WERI-Rb-1 (cell line): ENCODE results near the gene AMBRA1.

Experiments
- DNase-seq: peaks from one replicate; pipeline ENCODE4 v3.0.0-alpha.2; 2020
- H3K27ac ChIP-seq: fragments of 250-450 bp; sonication (Bioruptor Pico); 2 replicates; pipeline ENCODE4 v1.5.1; 2020; ENCODE audit warnings: mild to moderate bottlenecking, moderate library complexity
- H3K27me3 ChIP-seq: fragments of 250-450 bp; sonication (Bioruptor Pico); 2 replicates; pipeline ENCODE4 v1.5.1; 2021; ENCODE audit warnings: mild to moderate bottlenecking, low read depth, moderate library complexity; ENCODE audit not compliant: insufficient read depth, severe bottlenecking
- H3K36me3 ChIP-seq: fragments of 250-450 bp; sonication (Bioruptor Pico); 2 replicates; pipeline ENCODE4 v1.5.1; 2020; ENCODE audit warnings: mild to moderate bottlenecking, moderate library complexity
- H3K4me3 ChIP-seq: 2 replicates; pipeline ENCODE4 v1.5.1; 2011; ENCODE audit warnings: low read depth, mild to moderate bottlenecking, control low read depth, low read length
- H3K9me3 ChIP-seq: fragments of 250-450 bp; sonication (Bioruptor Pico); 2 replicates; pipeline ENCODE4 v1.5.1; 2021; ENCODE audit warnings: mild to moderate bottlenecking, moderate library complexity; ENCODE audit not compliant: severe bottlenecking
- TF ChIP-seq, protein P1 (sequence below): IDR thresholded peaks from 2 replicates; pipeline ENCODE4 v1.5.1; 2011; ENCODE audit warnings: low read depth, mild to moderate bottlenecking, control low read depth, inconsistent platforms, low read length

The AMBRA1 gene

DNA sequence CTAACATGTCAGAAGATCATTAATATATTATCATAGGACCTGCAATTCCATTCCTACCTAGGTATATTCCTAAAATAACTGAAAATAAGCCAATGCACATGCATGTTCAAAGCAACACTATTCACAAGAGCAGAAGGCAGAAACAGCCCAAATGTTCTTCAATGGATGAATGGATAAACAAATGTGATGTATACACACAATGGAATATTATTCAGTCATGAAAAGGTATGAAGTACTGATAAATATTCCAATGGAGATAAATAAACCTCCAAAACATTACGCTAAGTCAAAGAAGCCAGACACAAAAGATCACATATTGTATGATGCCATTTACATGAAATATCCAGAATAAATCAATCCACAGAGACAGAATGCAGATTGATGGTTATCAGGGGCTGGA lies 16.8 kb downstream of the AMBRA1 start:
- peaks cover 2% of the 10 kb centered on the region for H3K36me3 ChIP-seq
- no peak overlapping the region for H3K4me3 ChIP-seq
- H3K27me3 ChIP-seq, result no peaks in the 10 kb centered on the region
- TF ChIP-seq, protein P1, sequence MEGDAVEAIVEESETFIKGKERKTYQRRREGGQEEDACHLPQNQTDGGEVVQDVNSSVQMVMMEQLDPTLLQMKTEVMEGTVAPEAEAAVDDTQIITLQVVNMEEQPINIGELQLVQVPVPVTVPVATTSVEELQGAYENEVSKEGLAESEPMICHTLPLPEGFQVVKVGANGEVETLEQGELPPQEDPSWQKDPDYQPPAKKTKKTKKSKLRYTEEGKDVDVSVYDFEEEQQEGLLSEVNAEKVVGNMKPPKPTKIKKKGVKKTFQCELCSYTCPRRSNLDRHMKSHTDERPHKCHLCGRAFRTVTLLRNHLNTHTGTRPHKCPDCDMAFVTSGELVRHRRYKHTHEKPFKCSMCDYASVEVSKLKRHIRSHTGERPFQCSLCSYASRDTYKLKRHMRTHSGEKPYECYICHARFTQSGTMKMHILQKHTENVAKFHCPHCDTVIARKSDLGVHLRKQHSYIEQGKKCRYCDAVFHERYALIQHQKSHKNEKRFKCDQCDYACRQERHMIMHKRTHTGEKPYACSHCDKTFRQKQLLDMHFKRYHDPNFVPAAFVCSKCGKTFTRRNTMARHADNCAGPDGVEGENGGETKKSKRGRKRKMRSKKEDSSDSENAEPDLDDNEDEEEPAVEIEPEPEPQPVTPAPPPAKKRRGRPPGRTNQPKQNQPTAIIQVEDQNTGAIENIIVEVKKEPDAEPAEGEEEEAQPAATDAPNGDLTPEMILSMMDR, result no peak
- H3K27ac ChIP-seq, result no peak overlapping the region
- H3K9me3 ChIP-seq, result no peaks in the 10 kb centered on the region
- no peak for DNase-seq

DNA sequence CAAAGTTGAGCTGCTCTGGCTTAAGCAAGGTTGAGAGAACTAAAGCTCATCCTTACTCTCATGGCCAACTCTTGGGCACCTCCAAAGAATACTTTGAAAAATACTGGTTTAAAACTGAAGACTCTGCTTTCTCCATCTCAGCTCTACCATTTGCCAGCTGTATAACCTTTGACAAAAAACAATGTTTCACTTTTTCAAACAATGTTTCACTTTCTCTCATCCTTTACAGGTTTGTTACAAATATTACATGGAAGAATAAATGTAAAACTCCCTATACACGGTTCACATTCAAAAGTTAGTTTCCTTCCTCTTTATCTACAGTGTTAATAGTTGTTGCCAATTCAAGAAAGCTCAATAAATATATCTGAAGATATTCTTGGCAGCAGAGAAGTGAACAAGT lies 19.2 kb downstream of the AMBRA1 start:
- Histone ChIP-seq H3K36me3 (peaks cover 2% of the 10 kb centered on the region; the same call in 1 of the 2 replicates), H3K27me3 (no peaks in the 10 kb centered on the region), H3K4me3 (no peak overlapping the region), H3K9me3 (no peaks in the 10 kb centered on the region), H3K27ac (no peak overlapping the region)
- no peak for DNase-seq
- TF ChIP-seq, protein P1, result no peak

DNA sequence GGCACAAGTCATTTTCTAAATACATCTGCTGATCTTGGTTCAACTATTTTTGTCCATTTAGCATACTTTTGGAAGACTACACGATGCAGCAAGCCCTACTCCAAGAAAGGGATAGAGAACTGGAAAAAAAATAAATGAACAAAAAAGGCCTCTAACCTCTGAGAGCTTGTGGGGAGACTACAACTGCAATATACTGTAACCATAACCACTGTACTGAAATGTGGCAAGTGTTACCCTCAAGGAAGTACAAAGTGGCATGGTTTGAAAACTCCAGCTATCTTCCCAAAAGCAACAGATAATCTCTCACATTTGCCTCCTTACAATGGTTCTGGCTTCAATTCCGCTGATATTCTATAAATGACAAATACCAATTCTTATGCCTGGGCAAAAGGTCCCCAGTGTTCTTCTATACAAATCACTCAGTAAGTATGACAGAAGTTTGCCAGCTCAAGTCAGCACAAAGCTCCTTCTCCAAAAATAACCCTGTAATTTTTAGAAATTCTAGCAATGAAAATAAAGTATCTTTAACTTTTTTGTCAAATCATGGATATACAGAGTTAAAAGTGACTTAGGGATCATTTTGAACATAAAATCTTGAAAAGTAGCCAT lies 22.9 kb downstream of the AMBRA1 start:
- no peaks in the 10 kb centered on the region for H3K27me3 ChIP-seq
- H3K27ac ChIP-seq, result no peak overlapping the region
- no peak overlapping the region for H3K4me3 ChIP-seq
- DNase-seq, result no peak
- TF ChIP-seq, protein P1, result no peak
- H3K36me3 ChIP-seq, result no peaks in the 10 kb centered on the region
- H3K9me3 ChIP-seq, result no peaks in the 10 kb centered on the region

DNA sequence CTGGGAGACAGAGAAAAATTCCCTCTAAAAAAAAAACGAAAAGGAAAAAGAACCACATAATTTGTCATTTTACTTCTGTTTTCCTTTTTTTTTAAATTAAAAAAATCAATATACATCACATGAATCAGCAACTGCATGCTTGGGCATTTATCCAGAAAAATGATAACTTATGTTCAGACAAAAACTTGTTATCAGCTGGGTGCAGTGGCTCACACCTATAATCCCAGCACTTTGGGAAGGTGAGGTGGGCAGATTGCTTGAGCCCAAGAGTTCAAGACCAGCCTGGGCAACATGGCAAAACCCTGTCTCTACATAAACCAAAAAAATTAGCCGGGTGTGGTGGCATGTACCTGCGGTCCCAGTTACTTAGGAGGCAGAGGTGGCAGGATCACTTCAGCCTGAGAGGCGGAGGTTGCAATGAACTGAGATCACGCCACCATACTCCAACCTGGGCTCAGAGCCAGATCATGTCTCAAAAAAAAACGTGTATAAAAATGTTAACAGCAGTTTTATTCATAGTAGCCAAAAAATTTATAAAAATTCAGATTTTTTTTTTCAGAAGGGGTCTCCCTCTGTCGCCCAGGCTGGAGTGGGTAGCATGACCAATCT lies 28.5 kb downstream of the AMBRA1 start:
- TF ChIP-seq, protein P1, result no peak
- no peak for DNase-seq
- no peaks in the 10 kb centered on the region for H3K27me3 ChIP-seq
- no peaks in the 10 kb centered on the region for H3K36me3 ChIP-seq
- no peak overlapping the region for H3K27ac ChIP-seq
- no peaks in the 10 kb centered on the region for H3K9me3 ChIP-seq
- no peak overlapping the region for H3K4me3 ChIP-seq

DNA sequence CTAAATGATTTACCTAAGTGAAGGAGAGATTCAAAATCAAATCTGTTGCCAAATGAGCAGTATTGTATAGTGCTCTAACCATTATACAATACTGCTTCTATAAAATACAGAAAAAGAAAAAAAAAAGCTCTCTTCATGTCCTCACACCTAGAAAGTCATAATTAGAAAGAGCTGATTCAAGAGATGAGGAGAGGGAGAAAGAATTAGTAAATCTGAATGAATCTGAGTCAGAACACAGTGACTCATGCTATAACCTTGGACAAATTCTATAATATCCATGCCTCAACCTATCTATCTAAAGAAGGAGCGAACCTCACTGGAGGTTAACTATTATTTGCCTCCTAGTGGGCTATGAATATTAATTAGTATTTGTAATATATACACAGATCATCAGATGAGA lies 29.4 kb downstream of the AMBRA1 start:
- H3K9me3 ChIP-seq, result no peaks in the 10 kb centered on the region
- no peaks in the 10 kb centered on the region for H3K27me3 ChIP-seq
- DNase-seq, result no peak
- no peak overlapping the region for H3K27ac ChIP-seq
- H3K36me3 ChIP-seq, result no peaks in the 10 kb centered on the region
- no peak overlapping the region for H3K4me3 ChIP-seq
- TF ChIP-seq, protein P1, result no peak

- no peak for DNase-seq
- Histone ChIP-seq H3K4me3 (no peak overlapping the region), H3K9me3 (no peaks in the 10 kb centered on the region), H3K27ac (no peak overlapping the region), H3K36me3 (no peaks in the 10 kb centered on the region), H3K27me3 (no peaks in the 10 kb centered on the region)
- TF ChIP-seq, protein P1, result no peak
These were observed 31.3 kb downstream of the AMBRA1 start for GRCh38 chr11:46562527-46562926.
